GM23338 (cell line): ENCODE measurements around the gene SMC5.

ENCODE experiments used
- CTCF ChIP-seq, 2 experiments: fragments of 200-600 bp in 1 of 2; sonication (generic) in 1 of 2; conservative IDR thresholded peaks; 2 replicates each; pipeline versions ENCODE4 v1.5.1 to v1.6.1; 2016 to 2017; ENCODE audit warnings: antibody characterized with exemption in 2 of 2, low read depth in 2 of 2, mild to moderate bottlenecking in 2 of 2, moderate library complexity in 1 of 2
- EZH2phosphoT487 ChIP-seq: fragments of 200-600 bp; sonication (generic); IDR thresholded peaks from one replicate; pipeline ENCODE4 v1.8.1; 2018; ENCODE audit warnings: antibody characterized with exemption; ENCODE audit not compliant: unreplicated experiment

- no peak for TF ChIP-seq EZH2phosphoT487
- no peak for TF ChIP-seq CTCF (conservative IDR thresholded peaks at IDR 0.05; ENCODE audit: low read depth in 2 of 2)
These were observed 39.5 kb downstream of the SMC5 start for GRCh38 chr9:70298245-70298771.
